Measurements from ENCODE around the gene AEN.

The AEN gene

GRCh38 chr15:88649753-88650551 is 28.8 kb downstream of the AEN start:
- no peak for DNase-seq (ENCODE audit: low read depth in 2 of 2)

DNA sequence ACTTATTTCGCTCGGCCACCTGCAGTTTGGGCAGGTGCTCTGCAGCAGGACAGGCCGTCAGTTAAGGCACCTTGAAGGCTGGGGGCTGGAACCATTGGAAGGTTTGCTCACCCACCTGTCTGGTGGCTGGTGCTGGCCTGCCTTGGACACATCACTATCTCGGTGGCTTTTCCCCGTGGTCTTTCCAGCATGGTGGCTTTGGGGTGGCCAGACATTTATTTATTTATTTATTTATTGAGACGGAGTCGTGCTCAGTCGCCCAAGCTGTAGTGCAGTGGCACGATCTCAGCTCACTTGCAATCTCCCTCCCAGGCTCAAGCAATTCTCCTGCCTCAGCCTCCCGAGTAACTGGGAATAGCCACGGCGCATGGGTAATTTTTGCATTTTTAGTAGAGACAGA is 29.4 kb downstream of the AEN start:
- DNase-seq (ENCODE audit: low read depth in 2 of 2) = no peak

DNA sequence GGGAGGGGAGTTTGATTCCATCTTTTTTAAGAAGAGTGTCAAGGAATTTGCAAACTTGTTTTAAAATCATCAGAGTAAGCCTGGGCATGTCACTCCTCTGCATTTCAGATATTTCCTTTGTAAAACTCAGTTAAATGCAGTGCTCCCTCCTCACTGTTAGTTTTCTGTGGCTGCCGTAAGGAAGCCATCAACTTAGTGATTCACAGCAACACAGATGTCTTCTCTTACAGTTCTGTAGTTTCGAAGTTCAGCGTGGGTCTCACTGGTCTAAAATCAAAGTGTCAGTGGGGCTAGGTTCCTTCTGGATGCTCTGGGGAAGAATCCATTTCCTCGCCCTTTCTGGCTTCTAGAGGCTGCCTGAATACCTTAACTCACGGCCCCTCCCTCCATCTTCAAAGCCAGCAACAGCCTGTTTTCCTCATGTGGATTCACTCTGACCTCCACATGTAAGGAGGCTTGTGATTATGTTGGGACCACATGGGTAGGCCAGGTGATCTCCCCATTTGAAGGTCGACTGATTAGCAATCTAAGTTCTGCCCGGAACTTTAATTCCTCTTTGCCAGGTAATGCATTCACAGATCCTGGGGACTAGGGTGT is 30.1 kb downstream of the AEN start:
- no peak for DNase-seq (ENCODE audit: low read depth in 2 of 2)

- DNase-seq (ENCODE audit: low read depth in 2 of 2) = no peak
Observed at GRCh38 chr15:88651971-88652370, 30.8 kb downstream of the AEN start.

- no peak for DNase-seq (ENCODE audit: low read depth in 2 of 2)
Observed at GRCh38 chr15:88652456-88653199, 31.5 kb downstream of the AEN start.

DNA sequence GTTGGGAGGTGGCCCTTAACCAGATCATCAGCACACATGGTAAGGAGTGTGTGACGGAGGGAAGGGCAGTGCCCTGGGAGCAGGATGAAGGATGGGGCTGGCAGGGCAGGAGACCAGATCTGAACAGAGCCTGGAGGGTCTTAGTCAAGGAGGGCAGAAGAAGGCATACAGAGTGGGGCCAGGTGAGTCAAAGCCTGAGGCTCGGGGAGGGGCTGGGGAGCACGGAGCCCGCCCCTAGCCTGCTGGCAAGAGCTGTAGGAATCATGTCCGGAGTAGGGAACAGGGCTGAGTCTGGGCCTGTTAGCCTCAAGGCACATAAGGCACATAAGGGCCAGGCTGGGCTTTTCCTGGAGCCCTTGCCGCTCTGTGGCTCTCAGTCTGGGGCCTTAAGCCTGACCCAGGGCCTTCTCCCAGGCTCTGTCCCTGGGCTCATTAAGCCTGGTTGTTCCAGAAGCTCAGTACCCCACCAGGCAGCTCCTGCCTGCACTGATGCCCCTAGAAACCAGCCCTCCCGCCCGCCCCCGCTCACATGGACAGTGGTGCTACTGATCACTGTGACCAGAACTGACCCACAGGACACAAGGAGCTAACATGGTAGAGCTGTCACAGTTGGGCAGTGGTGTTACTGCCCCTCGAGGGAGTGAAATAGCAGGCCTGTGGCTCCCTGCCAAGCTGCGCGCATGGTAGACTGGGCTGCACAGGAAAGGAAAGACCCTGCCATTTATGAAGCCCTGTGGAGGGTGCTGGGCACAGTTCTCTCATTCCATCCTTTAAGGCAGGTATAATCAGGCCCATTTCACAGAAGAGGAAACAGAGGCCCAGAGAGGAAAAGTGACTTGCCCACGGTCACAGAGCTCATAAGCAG is 32.3 kb downstream of the AEN start:
- no peak for DNase-seq (ENCODE audit: low read depth in 2 of 2)

DNA sequence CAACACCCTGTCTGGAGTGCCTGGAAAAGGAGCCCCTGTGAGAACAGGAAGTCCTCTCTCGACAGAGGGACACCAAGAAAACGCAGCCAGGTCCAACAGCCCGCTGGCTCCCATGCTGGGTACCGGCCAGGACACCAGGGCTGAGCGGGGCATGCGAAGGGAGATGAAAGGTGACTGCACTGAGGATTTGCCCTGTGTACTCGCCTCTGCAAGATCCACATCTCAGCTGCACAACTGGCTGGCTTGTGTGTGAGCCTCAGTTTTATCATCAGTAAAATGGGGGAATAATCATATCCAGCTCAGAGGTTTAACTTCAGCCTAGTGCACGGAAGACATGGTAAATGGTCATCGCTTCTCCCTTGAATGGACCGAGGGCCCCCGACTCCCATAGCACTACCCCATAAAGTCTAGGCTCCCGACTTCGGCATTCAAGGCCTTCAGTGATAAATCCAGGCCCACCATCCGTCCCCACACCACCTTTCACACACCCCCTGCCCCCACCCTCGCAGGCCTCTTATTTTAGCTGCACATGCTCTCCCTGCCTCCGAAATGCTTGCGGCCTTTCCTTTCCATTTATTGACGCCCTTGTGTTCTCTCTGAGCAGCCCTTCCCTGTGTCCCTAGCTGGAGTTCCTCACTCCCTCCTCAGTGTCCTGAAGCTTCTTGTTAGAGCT is 33.4 kb downstream of the AEN start:
- no peak for DNase-seq (ENCODE audit: low read depth in 2 of 2)

DNA sequence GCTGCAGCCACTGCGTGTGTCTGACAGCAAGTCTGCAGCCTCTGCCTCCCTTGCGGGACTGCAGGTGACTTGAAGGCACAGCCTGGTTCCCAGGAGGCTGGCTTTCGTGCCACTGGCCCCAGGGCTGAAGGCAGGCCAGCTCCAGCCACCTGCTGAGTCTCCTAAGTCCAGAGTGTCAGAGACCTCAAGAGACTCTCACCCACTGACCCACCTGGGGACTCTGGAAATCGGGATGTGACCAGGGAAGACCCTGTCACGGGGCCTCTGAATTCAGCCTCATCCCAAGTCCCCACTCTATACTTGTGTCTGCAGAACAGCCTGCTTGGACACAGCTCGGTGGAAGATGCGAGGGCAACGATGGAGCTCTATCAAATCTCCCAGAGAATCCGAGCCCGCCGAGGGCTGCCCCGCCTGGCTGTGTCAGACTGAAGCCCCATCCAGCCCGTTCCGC is 34.0 kb downstream of the AEN start:
- DNase-seq (ENCODE audit: low read depth in 2 of 2) = no peak

GRCh38 chr15:88655800-88656488 is 34.8 kb downstream of the AEN start:
- DNase-seq (ENCODE audit: low read depth in 2 of 2) = no peak

- no peak for DNase-seq (ENCODE audit: low read depth in 2 of 2)
Observed at GRCh38 chr15:88656760-88657221, 35.7 kb downstream of the AEN start.

DNA sequence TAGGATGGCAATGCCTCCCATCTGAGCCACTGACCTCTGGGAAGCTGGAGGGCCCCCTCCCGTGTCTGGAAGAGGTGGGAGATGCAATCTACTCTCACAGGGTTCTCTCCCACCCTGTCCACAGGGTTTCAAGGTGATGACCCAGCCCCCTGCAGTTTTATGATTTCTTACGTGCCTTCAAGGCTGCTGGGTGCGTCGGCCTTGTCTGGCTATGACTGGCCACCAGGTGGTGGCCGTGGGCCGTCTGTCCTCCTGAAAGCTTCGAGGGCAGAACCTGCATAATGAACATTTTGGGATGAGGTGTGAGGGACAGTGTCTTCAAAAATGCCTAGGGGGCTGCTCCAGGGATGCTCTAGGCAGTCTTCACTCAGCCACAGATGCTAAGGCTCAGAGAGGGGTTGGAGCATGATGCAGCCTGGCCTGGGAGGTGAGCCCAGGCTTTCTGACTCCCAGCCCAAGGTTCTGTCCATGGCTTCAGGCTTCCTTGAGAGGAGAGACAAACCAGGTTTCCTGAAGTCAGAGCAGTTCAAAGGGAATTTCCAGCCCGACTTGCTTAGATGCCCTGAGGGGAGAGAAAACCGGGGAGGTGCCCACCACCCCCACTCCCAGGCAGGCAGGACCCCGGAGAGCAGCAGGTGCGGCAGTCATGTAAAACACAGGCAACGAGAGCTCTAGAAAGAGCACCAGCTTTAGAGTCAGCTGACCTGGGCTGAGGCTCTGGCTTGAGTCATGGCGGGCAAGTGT is 36.4 kb downstream of the AEN start:
- no peak for DNase-seq (ENCODE audit: low read depth in 2 of 2)

DNA sequence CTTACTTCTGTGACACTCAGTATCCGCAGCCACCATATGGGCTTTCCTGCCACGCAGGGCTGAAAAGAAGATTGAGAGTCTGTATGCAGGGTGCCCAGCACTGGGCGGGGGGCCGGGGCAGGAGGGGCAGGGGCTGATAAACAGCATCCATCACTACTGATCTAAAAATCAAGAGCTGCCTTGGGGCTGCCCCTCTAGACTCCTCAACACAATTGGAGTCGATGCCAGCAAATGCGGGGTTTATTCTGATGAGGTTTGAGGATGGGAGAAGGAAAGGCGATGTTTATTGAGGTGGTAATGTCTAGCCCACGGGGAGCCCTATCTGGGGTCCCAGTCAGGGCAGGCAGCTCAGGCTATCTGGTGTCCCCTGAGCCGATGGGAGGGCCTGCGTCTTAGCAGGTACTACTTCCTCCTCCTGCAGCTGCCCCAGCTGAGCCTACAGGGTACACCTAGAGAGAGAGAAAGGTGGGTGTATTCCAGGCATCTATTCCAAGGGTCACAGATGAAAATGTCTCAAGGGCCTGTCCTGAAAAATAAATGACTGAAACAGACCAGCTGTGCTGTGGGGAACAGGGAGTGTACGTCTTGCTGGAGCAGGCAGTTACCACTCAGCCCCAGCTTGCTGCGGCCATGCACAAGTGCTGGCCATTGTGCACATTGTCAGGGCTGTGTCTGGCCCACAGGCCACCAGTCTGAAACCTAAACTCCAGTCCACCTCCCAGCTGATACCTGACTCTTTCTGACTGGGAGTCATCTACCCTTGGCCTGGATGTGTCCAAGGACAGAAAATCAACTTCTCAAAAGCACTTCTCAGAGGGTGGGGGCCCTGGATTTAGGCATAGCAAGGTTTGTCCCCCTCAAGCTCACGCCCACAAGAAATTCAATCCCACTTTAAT is 37.2 kb downstream of the AEN start:
- DNase-seq (ENCODE audit: low read depth in 2 of 2) = no peak

GRCh38 chr15:88658972-88659931 is 38.1 kb downstream of the AEN start:
- DNase-seq (ENCODE audit: low read depth in 2 of 2) = no peak

DNA sequence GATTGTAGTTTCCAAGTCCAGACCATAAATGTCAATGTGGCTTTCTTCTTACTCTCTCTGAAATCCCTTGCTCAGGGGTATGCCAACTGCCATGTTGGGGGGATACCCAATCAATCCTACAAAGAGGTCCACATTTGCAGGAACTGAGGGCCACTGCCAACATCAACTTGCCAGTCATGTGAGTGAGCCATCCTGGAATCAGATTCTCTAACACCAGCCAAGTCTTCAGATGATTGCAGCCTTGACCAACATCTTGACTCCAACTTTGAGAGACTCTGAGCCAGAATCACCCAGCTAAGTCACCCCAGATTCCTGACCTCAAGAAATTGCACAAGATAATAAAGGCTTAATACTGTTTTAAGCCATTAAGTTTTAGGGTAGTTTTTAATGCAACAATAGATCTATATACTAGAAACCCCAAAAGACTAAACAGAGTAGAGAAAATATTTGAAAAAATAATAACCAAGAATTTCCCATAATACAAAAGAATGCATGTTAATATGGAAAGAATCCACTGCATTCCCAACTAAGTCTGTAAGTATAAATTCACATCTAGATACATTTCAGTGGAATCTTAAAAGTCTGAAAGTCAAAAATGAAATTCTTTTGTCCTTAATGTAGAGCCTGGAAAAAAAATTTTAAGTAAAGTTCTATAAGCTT is 40.0 kb downstream of the AEN start:
- no peak for DNase-seq (ENCODE audit: low read depth in 2 of 2)

DNA sequence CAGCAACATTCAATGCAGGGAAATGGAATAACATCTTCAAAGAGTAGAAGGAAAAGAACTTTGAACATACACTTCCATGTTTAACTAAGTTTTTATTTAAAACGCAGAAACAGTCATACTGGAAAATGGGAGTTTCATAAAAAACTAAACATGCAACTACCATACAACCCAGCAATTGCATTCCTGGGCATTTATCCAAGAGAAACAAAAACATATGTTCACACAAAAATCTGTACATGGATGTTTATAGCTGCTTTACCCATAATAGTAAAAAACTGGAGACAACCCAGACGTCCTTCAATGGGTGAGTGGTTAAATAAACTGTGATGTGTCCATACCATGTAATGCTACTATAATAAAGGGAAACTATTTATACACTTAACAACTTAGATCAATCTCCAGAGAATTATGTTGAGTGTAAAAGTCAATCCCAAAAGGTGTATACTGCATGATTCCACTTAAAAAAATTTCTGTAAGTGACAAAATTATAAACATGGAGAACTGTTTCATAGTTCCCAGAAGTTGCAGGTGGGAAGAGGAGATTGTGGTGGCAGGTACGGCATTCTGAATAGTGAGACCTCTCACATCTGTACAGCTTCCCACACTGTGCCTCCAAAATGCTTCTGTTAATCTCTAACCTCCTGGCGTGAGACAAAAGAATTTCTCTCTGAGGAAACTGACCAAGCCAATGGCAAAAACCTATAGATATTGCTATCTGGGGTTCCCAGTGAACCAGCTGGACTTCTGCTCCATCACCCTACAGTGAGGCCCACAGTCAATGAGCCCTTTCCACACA is 40.8 kb downstream of the AEN start:
- DNase-seq (ENCODE audit: low read depth in 2 of 2) = no peak

GRCh38 chr15:88663141-88663621 is 42.0 kb downstream of the AEN start:
- DNase-seq (ENCODE audit: low read depth in 2 of 2) = no peak

Data from stimulated activated CD8-positive, alpha-beta memory T cell treated with anti-CD3 and anti-CD28 coated beads, Interleukin-2, amount 100 ng/mL, for 1 hour (primary cell).